ENCODE results near the gene GPR63.
"Not testable (repeated sequence)": the region's sequence is repeated elsewhere in the genome, so short reads cannot be mapped to it uniquely, and the experiment has no call there.

The GPR63 gene, protein sequence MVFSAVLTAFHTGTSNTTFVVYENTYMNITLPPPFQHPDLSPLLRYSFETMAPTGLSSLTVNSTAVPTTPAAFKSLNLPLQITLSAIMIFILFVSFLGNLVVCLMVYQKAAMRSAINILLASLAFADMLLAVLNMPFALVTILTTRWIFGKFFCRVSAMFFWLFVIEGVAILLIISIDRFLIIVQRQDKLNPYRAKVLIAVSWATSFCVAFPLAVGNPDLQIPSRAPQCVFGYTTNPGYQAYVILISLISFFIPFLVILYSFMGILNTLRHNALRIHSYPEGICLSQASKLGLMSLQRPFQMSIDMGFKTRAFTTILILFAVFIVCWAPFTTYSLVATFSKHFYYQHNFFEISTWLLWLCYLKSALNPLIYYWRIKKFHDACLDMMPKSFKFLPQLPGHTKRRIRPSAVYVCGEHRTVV

DNA sequence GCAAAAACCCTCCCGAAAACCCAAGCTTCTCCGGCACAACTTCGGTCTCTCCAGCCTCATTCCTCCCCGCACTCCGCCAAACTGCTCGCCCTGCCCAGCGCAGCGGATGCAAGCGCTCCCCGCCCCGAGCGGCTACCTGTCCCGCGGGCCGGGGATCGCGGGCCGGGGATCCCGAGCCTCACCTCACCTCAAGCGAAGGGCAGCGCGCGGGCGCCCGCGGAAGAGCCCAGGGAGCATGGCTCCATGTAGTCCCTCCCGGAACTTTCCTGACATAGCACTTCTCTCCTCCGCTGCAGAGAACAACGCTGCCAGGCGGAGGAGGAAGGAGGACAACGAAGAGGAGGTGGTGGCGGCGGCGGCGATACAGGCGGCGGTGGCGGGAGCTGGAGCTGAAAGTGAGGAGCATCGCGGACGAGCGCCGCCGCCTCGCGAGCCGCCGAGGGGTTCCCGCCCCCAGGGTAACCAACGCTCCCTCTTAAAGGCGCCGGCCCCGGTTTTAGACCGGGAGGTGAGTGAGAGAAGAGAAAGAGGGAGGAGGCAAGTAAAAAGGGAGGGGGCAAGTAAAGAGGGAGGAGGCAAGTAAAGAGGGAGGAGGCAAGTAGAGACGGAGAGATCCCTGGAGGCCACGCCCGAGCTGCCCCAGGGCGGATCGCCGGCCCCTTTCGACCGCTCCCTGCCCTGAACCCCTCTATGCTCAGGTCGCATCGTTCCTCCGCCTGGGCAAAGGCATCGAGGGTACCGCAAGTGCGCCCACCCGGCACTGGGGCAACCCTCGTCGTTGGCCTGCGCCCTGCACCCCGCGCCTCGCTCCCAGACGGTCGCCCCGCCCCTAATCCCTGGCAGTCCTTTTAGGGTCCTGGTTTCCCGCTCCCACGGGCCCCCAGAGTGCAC, at the start of gene GPR63:
GPR63 (minus strand) TSS at position 397 of the 891 bp plus-strand sequence. CDS start 37,746 bp downstream, outside the sequence.
- peak; percentile 74 for FAIRE-seq

DNA sequence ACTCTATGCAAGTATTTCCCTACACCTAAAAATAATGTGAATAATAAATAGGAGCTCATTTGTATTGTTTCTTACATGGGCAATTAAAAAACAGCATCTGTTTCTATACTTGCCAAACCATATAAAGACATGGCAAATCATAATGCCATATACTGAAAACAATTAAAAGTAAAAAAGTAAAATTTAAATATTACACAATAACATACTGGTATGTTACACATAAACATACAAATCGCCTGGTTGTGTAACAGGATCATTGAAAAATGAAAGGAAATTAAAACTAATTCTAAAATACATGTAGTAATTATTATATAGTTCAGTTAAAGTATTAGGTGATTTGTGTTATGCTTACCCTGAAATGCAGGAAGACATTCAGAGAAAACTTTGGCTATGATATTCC, 49.2 kb upstream of the GPR63 start:
- no peak for DNase-seq (ENCODE audit: insufficient read length, low spot score)
- FAIRE-seq, result no peak

More for the DNA sequence above, at the start of gene GPR63:
- peak; percentile 60 for DNase-seq (ENCODE audit: insufficient read length, low spot score)

DNA sequence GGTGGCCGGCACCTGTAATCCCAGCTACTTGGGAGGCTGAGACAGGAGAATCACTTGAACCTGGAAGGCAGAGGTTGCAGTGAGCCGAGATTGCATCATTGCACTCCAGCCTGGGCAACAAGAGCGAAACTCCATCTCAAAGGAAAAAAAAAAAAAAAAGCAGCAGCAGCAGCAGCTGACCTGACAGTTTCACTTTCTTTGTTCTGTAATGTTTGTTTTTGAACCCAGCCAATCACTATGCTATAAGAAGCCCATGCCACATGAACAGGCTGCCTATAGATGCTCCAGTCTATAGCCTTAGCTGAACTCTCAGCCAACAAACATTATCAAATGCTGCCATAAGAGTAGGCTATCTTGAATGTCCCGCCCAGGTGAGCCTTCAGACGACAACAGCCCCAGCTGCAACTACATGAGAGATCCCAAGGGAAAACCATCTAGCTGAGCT, 47.9 kb upstream of the GPR63 start:
- FAIRE-seq; DNase-seq (ENCODE audit: insufficient read length, low spot score): not testable (repeated sequence)

DNA sequence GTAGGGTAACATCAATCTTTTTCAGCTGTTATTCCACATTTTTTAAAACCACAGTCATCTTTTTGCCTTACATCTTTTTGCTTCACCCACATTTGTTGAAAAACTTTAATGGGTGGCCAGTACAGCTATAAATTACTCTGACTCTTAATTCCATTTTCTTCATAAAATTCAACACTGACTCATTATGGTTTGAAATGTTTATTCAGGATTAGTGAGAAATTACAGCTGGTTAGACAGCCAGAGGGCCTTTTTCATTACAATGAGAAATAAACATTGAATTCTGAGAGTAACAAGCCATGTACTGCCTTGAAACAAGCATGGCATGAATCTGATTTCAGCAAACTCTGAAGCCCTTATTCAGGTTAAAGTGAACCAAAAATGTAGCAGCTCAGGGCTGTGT, 40.9 kb upstream of the GPR63 start:
- no peak for DNase-seq (ENCODE audit: insufficient read length, low spot score)
- FAIRE-seq, result no peak

DNA sequence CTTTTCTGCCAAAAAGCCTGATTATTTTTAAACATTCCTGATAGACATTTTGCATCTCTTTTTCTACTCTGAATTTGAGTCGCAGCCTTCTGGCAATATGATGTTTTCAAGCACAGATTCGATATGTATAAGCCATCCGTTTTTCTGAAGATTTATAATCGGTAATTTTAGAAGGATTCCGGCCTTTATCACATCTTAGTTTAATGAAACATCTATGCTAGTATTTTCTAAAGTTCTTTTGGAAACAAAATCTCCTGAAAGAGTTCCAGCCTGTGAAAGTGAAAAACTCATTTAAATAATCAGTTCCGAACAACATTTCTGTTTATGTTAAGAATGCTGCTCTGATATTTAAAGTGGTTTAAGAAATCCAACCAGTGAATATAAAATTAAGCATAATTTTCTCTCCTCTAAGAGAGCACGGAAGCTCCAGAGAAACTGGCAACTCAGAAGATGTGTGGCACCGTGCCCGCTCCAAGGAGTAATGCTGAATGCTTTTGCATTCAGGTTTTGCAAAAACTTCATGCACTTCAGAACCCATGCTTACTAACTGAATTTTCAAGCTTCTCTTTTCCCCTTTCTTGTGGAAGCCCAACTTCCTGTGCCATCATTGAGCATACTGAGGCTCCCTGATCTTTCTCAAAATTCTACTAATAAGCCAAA, 39.7 kb upstream of the GPR63 start:
- DNase-seq (ENCODE audit: insufficient read length, low spot score), result no peak
- FAIRE-seq, result no peak

DNA sequence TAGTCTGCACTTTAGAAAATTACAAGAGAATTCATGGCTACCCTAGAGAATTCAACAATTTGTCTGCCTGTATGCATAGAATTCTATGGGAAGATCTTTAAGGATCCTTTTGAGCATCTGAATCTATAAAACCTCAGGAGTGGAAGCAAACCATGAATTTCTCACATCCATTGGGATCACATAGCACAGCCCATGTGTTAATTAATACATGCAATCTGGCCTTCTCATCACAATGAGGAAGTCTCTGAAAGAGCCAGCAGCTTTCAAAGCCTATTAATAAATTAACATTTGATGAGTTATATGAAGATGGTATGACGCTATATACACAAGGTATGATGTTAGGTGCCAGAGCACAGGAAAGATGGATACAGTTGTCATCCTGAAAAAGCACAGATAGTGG, 35.7 kb upstream of the GPR63 start:
- DNase-seq (ENCODE audit: insufficient read length, low spot score) (no peak), FAIRE-seq (no peak)

DNA sequence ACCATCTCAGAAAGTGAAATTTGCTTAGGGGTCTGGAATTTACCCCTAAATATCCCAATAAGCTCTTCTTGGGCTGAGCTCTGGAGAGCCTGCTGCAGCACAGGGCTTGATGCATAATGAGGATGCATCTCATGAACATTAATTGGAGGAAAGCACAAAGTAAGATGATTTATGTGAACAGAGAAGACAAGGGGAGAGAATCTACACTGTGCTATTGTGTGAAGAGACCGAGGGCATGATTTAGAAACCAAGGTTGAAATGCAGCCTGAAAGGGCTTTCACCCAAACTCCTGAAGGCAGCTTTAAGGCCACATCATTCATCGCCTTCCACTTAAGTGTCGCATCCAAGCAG, 27.8 kb upstream of the GPR63 start:
- DNase-seq (ENCODE audit: insufficient read length, low spot score) (no peak), FAIRE-seq (no peak)

DNA sequence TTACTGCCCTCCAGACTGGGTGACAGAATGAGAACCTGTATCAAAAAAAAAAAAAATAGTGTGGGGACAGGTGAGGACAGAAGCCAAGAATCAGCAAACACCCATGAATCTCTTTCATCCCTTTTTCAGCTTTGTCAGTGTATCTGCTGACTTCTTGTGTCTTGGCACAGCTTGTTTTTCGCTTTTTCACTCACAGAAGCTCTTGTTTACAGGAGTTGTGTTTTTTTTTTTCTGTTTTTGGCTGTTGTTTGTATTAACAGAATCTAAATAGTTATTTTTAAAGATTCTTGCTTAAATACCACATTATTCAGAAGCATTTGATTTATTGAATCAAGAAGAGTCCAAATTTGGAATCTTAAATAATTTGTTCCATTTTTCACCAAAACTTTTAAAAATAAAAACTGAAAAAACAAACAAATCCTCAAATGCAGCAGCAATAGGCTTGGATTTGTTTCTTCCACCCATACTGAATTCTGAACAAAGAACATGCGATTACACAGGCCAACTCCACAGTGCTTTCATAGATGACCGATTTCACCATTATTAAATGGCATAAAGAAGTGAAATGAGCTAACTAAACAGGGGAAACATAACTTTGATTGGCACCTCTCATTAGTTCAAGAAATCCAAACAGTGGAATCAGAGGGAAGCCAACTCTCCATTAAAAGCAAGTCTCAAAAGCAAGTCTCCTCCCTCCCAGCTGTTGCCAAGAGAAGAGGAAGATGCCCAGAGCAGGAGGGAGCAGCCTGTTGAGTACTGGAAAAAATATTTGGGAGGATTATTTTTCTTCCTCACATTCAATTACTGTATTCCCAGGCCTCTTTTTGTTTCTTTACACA, 27.2 kb upstream of the GPR63 start:
- FAIRE-seq (no peak), DNase-seq (ENCODE audit: insufficient read length, low spot score) (no peak)

DNA sequence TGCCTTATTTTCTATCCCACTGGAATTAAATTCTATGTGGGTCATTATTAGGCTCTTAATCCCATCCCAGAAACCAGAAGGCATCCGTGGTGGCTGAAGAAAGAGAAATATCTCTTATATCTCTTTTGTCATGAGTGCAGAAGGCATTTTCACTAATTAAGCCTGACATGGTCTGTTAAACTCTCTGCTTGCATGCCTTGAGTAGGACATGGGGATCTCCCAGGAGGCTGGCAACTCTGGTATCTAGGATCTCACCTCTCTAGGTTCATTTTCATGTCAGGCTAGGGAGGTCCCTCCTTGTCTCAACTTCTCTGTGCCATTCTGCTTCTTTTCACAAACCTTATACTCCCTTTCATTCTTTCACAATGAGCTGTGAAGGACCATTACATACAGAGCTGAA, 25.3 kb upstream of the GPR63 start:
- FAIRE-seq, result no peak
- DNase-seq (ENCODE audit: insufficient read length, low spot score), result no peak

DNA sequence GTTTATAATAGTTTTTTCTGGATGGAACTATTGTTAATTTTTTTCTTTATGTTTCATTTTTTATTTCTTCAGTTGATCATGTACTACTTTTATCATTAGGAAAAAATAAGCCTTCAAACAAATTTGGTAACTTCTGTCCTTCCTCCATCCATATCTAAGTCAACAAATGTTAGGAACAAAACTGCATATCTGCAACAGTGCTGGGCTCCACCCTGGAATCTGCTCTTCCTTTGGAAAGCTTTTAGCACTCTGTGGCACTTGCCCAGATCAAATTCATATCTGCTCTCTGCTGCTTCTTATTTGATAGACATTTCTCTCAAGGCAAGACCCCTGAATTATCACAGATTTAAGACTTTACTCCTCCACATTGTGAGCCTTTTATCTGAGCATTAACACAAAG, 24.3 kb upstream of the GPR63 start:
- DNase-seq (ENCODE audit: insufficient read length, low spot score), result no peak
- no peak for FAIRE-seq

DNA sequence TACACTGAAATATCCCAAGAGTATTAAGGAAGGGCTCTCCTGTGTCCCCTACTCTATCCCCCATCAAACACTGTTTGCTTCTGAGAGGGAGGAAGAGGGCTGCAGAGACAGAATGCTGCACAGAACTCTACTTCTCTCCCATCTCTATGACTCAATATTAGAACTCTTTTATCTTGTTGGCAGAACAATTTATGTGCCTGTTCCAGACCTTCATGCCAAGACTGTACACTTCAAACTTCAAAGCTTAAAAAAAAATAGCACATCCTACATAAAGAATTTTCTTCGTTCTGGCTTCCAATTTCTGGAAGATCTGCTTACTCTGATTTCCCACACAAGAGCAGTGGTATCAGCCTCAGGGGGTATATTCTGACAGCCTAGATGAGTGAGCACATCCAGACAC, 19.6 kb upstream of the GPR63 start:
- FAIRE-seq (no peak), DNase-seq (ENCODE audit: insufficient read length, low spot score) (no peak)

DNA sequence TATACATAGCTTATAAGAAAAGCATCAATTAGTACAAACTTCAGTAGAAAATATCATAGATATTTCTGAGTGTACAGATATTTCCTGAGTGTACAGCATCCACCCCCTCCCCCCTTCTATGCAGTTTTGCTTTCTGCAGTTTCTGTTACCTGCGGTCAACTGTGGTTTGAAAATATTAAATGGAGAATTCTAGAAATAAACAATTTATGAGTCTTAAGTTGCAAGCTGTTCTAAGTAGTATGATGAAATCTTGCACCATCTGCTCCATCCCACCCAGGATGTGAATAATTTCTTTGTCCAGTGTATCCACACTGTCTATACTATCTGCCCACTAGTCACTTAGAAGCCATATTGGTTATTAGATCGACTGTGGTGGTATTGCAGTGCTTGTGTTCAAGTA, 15.8 kb upstream of the GPR63 start:
- DNase-seq (ENCODE audit: insufficient read length, low spot score) (no peak), FAIRE-seq (no peak)

DNA sequence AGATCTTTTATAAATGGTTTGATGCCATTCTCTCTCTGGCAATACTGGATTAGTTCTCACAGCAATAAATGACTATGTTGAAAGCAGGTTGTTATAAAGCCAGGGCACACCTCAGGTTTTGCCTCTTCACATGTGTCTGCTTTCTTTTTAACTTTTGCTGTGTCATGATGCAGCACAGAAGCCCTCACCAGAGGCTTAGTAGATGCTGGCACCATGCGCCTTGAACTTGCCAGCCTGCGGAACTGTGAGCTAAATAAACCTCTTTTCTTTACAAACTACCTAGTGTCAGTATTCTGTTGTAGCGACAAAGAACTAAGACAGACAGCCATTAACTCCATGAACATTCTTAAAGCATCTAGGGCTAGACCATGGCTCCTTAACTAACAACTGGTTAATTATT, 15.3 kb upstream of the GPR63 start:
- FAIRE-seq (no peak), DNase-seq (ENCODE audit: insufficient read length, low spot score) (no peak)

DNA sequence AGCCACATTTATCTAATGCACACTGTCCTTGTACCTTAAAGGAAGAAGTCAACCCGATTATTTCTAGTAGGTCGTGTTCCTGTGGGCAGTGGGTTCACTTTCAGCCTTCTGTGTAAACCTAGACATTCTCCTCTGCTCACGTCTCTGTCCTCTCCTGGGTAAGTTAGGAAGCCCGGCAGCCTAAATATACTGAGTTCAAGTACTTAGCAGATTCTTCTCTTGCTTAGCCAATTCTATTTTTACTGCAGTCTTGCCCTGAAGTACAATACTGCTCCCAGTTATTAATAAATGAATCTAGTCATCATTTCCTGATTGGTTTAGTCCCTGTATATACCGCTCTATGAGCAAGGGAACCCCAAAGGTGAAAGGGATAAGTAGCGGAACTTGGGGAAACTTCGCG, 14.6 kb upstream of the GPR63 start:
- no peak for FAIRE-seq
- DNase-seq (ENCODE audit: insufficient read length, low spot score), result no peak

DNA sequence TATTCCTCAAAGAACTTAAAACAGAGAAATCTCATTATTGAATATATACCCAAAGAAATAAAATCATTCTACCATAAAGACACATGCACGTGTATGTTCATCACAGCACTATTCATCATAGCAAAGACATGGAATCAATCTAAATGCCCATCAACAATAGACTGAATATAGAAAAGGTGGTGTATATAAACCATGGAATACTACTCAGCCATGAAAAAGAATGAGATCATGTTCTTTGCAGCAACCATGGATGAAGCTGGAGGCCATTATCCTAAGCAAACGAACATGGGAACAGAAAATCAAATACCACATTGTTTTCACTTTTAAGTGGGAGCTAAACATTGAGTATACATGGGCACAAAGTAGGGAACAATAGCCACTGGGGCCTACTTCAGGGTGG, 12.3 kb upstream of the GPR63 start:
- no peak for DNase-seq (ENCODE audit: insufficient read length, low spot score)
- no peak for FAIRE-seq

DNA sequence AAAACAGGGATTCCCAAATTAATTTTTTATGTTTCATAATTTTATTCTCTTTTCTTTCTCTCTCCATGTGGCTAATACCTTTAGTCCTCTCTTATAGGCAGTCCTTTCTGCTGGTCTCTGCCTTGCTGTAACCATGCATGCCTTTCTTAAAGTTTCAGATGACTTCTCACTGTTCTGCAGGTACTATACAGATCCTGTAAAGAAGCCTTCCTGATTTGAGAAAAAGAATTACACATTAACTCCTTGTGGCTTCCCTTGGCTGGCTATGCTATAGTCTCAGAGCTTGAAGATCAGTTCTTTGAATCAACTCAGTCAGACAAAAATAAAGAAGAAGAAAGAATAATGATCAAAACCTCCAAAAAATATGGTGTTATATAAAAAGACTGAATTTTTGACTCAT, 7.3 kb upstream of the GPR63 start:
- DNase-seq (ENCODE audit: insufficient read length, low spot score) (no peak), FAIRE-seq (no peak)

DNA sequence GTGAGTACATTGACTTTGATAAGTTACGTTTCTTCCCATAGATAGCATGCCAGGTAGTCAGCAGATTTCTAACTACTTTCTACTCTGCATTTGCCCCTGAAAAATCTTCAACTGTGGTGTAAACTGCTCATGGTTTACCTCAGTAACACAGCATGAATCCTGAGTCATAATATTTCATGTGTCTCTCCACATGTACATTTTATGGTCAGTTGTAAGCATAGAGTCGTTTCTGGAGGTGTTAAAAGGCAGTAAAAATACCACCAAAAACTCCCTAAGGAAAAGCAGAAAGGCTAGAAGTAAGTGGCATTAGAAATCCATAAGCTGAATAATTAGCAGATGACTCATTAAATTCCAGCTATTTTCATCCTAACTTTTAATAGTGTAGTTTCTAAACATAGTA, 4.1 kb upstream of the GPR63 start:
- no peak for FAIRE-seq
- DNase-seq (ENCODE audit: insufficient read length, low spot score), result no peak

DNA sequence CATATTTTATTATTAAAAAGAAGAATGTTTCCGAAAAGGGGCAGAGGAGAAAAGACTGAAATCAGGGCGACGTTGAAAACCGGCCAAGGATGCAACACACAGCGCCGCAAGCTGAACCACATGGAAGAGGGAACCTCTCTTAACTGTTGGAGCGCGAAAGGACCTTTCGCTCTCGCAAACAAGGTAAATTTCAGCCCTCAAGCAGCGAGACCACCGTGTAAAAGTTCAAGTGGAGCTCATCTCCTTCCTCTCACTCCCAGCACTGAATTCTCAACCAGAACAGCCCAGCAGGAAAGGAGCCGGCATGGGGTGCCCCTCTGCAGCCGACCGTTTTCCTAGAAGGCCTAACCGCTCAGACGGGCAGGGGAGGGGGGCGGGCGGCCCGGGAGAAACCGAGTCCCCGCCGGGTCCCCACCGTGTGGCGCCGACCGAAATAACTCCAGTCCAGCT, 621 bp downstream of the GPR63 start:
- DNase-seq (ENCODE audit: insufficient read length, low spot score) (no peak), FAIRE-seq (no peak)

DNA sequence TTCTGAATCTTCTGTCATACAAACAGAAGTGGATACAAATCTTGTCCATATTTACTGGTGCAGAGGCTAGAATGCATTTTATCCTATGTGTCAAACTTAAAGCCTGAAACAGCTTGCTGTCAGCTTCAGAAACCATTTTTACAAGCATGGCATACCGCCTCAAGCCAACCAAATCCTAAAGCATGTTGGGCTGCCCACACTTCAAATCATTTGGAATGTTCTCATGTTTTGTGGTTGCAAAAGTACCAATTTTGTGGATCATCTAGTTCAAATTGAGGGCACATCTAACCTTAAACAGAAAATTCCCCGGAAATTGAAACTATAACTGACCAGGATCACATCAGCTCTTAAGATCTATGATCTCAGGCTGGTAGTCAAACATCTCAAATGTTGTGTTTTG, 3.2 kb downstream of the GPR63 start:
- DNase-seq (ENCODE audit: insufficient read length, low spot score), result no peak
- no peak for FAIRE-seq

DNA sequence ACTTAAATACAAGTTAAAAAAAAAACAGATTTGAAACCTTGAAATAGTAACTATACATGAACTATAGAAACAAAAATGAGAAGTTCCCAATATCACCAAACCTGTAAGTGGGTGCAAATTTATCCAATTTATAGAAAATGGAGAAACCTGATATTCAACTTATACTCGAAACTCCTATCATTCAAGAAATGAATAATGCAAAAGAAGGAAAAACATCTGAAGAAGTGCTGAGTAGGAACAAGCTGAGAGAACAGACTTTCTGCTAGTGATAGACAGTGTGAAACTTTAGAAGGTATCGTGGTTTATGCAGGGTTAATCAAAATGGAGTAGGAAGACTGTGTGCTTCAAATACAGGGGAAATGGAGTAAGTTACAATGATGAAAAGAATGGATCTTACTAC, 4.5 kb downstream of the GPR63 start:
- FAIRE-seq (no peak), DNase-seq (ENCODE audit: insufficient read length, low spot score) (no peak)

All from HTR-8/SVneo (cell line).